MM.1S (cell line): Measurements from ENCODE around the gene FARP2.

Source experiments
- DNase-seq: peaks from one replicate; pipeline ENCODE4 v3.0.0-alpha.2; 2015
- H2AFZ ChIP-seq: fragments of 300-600 bp; sonication (generic); 2 replicates; pipeline ENCODE4 v1.6.0; 2016; ENCODE audit warnings: antibody characterized with exemption, low read length
- H3F3A ChIP-seq: fragments of 300-600 bp; sonication (generic); 2 replicates; pipeline ENCODE4 v1.6.1; 2016; ENCODE audit warnings: mild to moderate bottlenecking, antibody characterized with exemption, low read length, moderate library complexity, mixed read lengths; ENCODE audit not compliant: insufficient read depth
- H3K27ac ChIP-seq: fragments of 300-600 bp; sonication (generic); 2 replicates; pipeline ENCODE4 v1.5.1; 2016; ENCODE audit warnings: mild to moderate bottlenecking, low read length
- H3K27me3 ChIP-seq: fragments of 300-600 bp; sonication (generic); replicated peaks from 2 replicates; pipeline ENCODE4 v1.6.0; 2016; ENCODE audit warnings: low read length; ENCODE audit not compliant: insufficient read depth
- H3K36me3 ChIP-seq: fragments of 300-600 bp; sonication (generic); replicated peaks from 2 replicates; pipeline ENCODE4 v1.6.1; 2016; ENCODE audit warnings: mild to moderate bottlenecking, low read length, mixed read lengths; ENCODE audit not compliant: insufficient read depth
- H3K4me1 ChIP-seq: fragments of 300-600 bp; sonication (generic); 2 replicates; pipeline ENCODE4 v1.6.1; 2016; ENCODE audit warnings: low read length, mixed read lengths
- H3K4me2 ChIP-seq: fragments of 300-600 bp; sonication (generic); 2 replicates; pipeline ENCODE4 v1.6.0; 2016; ENCODE audit warnings: low read depth, low read length
- H3K4me3 ChIP-seq: fragments of 300-600 bp; sonication (generic); 2 replicates; pipeline ENCODE4 v1.5.1; 2016; ENCODE audit warnings: low read length, mixed read lengths
- H3K79me2 ChIP-seq: fragments of 300-600 bp; sonication (generic); 2 replicates; pipeline ENCODE4 v1.6.1; 2016; ENCODE audit warnings: mixed run types, low read length, mixed read lengths
- H3K9ac ChIP-seq: fragments of 300-600 bp; sonication (generic); 2 replicates; pipeline ENCODE4 v1.6.1; 2016; ENCODE audit warnings: low read length, mixed read lengths
- H3K9me2 ChIP-seq: fragments of 300-600 bp; sonication (generic); replicated peaks from 2 replicates; pipeline ENCODE4 v1.6.1; 2016; ENCODE audit warnings: mild to moderate bottlenecking, low read length, mixed read lengths; ENCODE audit not compliant: insufficient read depth
- H3K9me3 ChIP-seq: fragments of 300-600 bp; sonication (generic); replicated peaks from 2 replicates; pipeline ENCODE4 v1.6.1; 2016; ENCODE audit warnings: mild to moderate bottlenecking, low read length, mixed read lengths; ENCODE audit not compliant: insufficient read depth
- H4K20me1 ChIP-seq: fragments of 300-600 bp; sonication (generic); 2 replicates; pipeline ENCODE4 v1.6.1; 2016; ENCODE audit warnings: mild to moderate bottlenecking, low read length, moderate library complexity, mixed read lengths; ENCODE audit not compliant: insufficient read depth
- CTCF ChIP-seq: fragments of 300-600 bp; sonication (generic); IDR thresholded peaks from 2 replicates; pipeline ENCODE4 v1.5.1; 2016; ENCODE audit warnings: antibody characterized with exemption, low read length, mixed read lengths
- EZH2 ChIP-seq: fragments of 300-600 bp; sonication (generic); optimal IDR thresholded peaks from 2 replicates; pipeline ENCODE3; 2017; ENCODE audit warnings: low read depth, mild to moderate bottlenecking, antibody characterized with exemption, low read length, mixed read lengths
- EZH2phosphoT487 ChIP-seq: fragments of 300-600 bp; sonication (generic); IDR thresholded peaks from 2 replicates; pipeline ENCODE4 v1.6.1; 2018; ENCODE audit warnings: antibody characterized with exemption, low read length

Gene FARP2

GRCh38 chr2:241321886-241322285 lies 34.2 kb upstream of the FARP2 start:
- Histone ChIP-seq H3K9me3 (no peaks in the 10 kb centered on the region), H4K20me1 (no peaks in the 10 kb centered on the region; the same call in 1 of the 2 replicates), H3K4me3 (no peak overlapping the region), H3K4me2 (no peak overlapping the region), H3F3A (no peaks in the 10 kb centered on the region), H3K36me3 (peaks cover 3% of the 10 kb centered on the region; the same call in 1 of the 2 replicates), H3K27ac (no peak overlapping the region), H3K27me3 (no peaks in the 10 kb centered on the region), H3K9ac (no peak overlapping the region), H2AFZ (no peak overlapping the region), H3K9me2 (no peaks in the 10 kb centered on the region), H3K4me1 (peaks cover 15% of the 10 kb centered on the region; the same call in 1 of the 2 replicates), H3K79me2 (peaks cover 92% of the 10 kb centered on the region)
- no peak for DNase-seq
- TF ChIP-seq EZH2: no peak
- TF ChIP-seq EZH2phosphoT487: no peak
- TF ChIP-seq CTCF: no peak

GRCh38 chr2:241323778-241324177 lies 32.3 kb upstream of the FARP2 start:
- Histone ChIP-seq H3K4me3 (no peak overlapping the region), H2AFZ (no peak overlapping the region), H4K20me1 (no peaks in the 10 kb centered on the region; the same call in 1 of the 2 replicates), H3K79me2 (peaks cover 75% of the 10 kb centered on the region), H3K36me3 (peaks cover 3% of the 10 kb centered on the region; the same call in 1 of the 2 replicates), H3K4me1 (no peaks in the 10 kb centered on the region), H3F3A (no peaks in the 10 kb centered on the region), H3K9me2 (no peaks in the 10 kb centered on the region), H3K4me2 (no peak overlapping the region), H3K27me3 (no peaks in the 10 kb centered on the region), H3K27ac (no peak overlapping the region), H3K9ac (no peak overlapping the region), H3K9me3 (no peaks in the 10 kb centered on the region)
- TF ChIP-seq EZH2 (no peak), EZH2phosphoT487 (no peak), CTCF (no peak)
- DNase-seq: no peak

DNA sequence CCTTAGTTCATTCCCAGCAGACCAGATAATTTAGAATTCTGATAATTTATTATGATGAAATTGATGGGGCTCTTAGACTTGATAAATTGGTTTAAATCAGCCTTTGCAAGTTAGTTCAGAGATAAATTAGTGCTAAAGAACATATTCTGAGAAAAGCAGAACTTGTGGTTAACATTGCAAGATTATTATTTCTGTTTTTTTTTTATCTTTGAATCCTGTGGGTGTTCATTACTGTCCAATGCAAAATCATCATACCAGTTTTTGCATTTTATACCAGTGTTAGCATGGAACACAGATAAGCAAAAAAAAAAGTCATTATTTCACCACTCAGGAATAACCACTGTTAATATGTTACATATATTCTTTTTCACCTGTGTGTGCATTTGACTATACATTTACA lies 31.3 kb upstream of the FARP2 start:
- Histone ChIP-seq H2AFZ (no peak overlapping the region), H3K4me1 (no peaks in the 10 kb centered on the region), H3K9me2 (no peaks in the 10 kb centered on the region), H3K9ac (no peak overlapping the region), H3K27me3 (no peaks in the 10 kb centered on the region), H3K4me2 (no peak overlapping the region), H4K20me1 (no peaks in the 10 kb centered on the region; the same call in 1 of the 2 replicates), H3K27ac (no peak overlapping the region), H3K4me3 (no peak overlapping the region), H3F3A (no peaks in the 10 kb centered on the region), H3K9me3 (no peaks in the 10 kb centered on the region), H3K79me2 (peaks cover 65% of the 10 kb centered on the region), H3K36me3 (peaks cover 3% of the 10 kb centered on the region; the same call in 1 of the 2 replicates)
- no peak for DNase-seq
- TF ChIP-seq EZH2phosphoT487 (no peak), EZH2 (no peak), CTCF (no peak)
